Measurements from ENCODE around the gene SRRM4. TPM values are rescaled to one million over a fixed set of nuclear protein-coding genes. Genes with fewer than 3 reads are reported as not detected.

SRRM4 gene
- total RNA-seq, 2 experiments from 2014 or later: not detected

DNA sequence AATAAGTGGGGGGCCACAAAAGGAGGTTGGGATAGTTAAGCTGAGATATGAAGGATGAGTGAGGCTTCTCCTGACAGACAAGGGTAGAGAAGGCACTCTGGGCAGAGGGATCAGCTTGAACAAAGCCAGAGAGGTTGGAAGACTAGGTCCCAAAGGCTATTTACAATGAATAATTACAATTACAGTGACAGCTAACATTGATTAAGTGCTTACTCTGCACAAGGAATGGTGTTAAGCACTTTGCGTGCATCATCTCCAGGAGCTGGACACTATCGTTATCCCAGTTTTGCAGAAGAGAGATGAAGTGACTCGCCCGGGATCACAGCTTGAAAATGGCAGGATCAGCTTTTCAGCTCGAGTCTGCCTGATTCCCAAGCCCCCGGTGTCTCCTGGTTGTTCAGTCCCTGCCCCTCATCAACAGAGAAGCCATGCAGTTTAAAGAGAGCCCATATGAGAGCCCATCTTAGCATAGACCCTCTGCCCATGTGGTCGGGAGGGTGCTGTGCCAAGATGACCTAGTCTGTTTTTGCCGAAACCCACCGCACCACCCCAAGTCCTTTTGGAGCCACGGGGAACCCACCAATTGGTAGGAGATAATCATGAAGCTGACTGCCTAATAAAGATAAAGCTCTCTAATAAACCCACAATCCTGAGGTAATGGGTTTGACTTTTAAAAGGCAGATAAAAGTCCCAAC, 107.5 kb downstream of the SRRM4 start:
- Mint-ChIP-seq H3K27ac (no peak overlapping the region), H3K4me1 (ENCODE audit: low read depth) (no peaks in the 10 kb centered on the region), H3K27me3 (peaks cover 12% of the 10 kb centered on the region), H3K4me3 (no peak overlapping the region), H3K9me3 (no peaks in the 10 kb centered on the region), H3K36me3 (ENCODE audit: low read depth) (no peaks in the 10 kb centered on the region)
- DNase-seq (no peak), ATAC-seq (ENCODE audit: poor library complexity) (no peak)
- no peaks in the 10 kb centered on the region for H3K36me3 ChIP-seq (ENCODE audit: insufficient read depth, low read length)
- intact Hi-C loops (cut with DNase I, micrococcal nuclease): no loop called here
- no peaks in the 10 kb centered on the region for H3K4me1 ChIP-seq (ENCODE audit: insufficient read depth, low read length)
- TF ChIP-seq, protein P1, sequence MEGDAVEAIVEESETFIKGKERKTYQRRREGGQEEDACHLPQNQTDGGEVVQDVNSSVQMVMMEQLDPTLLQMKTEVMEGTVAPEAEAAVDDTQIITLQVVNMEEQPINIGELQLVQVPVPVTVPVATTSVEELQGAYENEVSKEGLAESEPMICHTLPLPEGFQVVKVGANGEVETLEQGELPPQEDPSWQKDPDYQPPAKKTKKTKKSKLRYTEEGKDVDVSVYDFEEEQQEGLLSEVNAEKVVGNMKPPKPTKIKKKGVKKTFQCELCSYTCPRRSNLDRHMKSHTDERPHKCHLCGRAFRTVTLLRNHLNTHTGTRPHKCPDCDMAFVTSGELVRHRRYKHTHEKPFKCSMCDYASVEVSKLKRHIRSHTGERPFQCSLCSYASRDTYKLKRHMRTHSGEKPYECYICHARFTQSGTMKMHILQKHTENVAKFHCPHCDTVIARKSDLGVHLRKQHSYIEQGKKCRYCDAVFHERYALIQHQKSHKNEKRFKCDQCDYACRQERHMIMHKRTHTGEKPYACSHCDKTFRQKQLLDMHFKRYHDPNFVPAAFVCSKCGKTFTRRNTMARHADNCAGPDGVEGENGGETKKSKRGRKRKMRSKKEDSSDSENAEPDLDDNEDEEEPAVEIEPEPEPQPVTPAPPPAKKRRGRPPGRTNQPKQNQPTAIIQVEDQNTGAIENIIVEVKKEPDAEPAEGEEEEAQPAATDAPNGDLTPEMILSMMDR (IDR thresholded peaks at IDR 0.05): no peak
- H3K4me3 ChIP-seq (ENCODE audit: low read length): no peak overlapping the region
- H3K27me3 ChIP-seq (ENCODE audit: control insufficient read depth in 1 of 2, insufficient read depth in 2 of 2, low read length in 2 of 2): no peaks in the 10 kb centered on the region
- no peak overlapping the region for H3K27ac ChIP-seq (ENCODE audit: low read depth in 1 of 2, low read length in 2 of 2)
- ChIA-PET CTCF (no interaction called here), POLR2A (no interaction called here)
- H3K9me3 ChIP-seq (ENCODE audit: control insufficient read depth in 1 of 2, insufficient read depth in 1 of 2, low read length in 2 of 2): no peaks in the 10 kb centered on the region

DNA sequence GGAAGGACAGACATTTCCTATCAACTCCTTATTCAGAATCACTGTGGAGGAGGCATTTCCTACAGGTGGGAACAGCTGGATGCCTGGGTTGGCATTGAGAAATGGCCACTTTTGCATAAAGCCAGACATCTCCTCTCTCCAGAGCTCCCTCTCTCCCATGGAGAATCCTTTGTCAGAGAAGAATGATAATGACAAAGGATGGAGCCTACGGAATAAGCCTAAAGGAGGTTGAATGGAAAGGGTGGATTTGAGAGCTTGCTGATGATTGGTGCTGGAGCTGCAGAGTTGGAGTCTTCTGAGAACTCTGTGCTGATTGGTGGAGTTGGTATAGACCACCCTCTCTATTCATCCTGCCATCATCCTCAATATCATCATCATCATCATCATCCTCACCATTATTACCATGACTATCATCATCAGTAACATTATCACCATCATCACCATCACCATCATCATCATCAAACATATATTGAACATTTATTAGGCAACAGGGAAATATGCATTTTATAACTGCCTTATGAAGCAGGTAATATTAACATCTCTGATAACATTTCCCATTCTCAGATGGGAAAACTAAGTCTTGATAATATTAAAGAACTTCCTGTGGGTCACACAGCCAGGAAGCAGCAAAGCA, 108.2 kb downstream of the SRRM4 start:
- Histone ChIP-seq H3K9me3 (ENCODE audit: control insufficient read depth in 1 of 2, insufficient read depth in 1 of 2, low read length in 2 of 2) (no peaks in the 10 kb centered on the region), H3K27ac (ENCODE audit: low read depth in 1 of 2, low read length in 2 of 2) (no peak overlapping the region), H3K27me3 (ENCODE audit: control insufficient read depth in 1 of 2, insufficient read depth in 2 of 2, low read length in 2 of 2) (no peaks in the 10 kb centered on the region), H3K4me3 (ENCODE audit: low read length) (no peak overlapping the region), H3K36me3 (ENCODE audit: insufficient read depth, low read length) (no peaks in the 10 kb centered on the region), H3K4me1 (ENCODE audit: insufficient read depth, low read length) (no peaks in the 10 kb centered on the region)
- Mint-ChIP-seq H3K4me3 (no peak overlapping the region), H3K4me1 (ENCODE audit: low read depth) (no peaks in the 10 kb centered on the region), H3K27me3 (peaks cover 12% of the 10 kb centered on the region), H3K27ac (no peak overlapping the region), H3K9me3 (no peaks in the 10 kb centered on the region), H3K36me3 (ENCODE audit: low read depth) (no peaks in the 10 kb centered on the region)
- TF ChIP-seq, protein P1 (IDR thresholded peaks at IDR 0.05): no peak
- ChIA-PET CTCF (no interaction called here), POLR2A (no interaction called here)
- intact Hi-C loops (cut with DNase I, micrococcal nuclease): no loop called here
- DNase-seq: no peak
- no peak for ATAC-seq (ENCODE audit: poor library complexity)

DNA sequence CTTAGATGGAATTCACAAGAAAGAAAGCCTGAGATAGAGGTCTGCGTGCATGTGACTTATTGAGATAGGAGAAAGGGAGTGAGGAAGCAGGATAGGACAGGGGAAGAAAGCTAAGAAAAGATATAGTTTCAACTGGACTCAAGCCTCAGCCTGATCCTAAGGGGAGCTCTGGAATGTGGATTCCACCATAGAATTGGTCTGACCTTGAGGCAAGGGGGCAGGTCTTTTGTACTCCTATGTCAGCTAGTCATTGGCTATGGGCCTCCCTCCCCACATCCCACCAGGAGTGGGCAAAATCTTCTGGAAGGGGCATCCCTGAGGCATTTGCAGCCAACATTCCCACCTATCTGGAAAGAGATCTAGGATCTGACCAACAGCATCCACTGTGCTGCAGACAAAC, 108.9 kb downstream of the SRRM4 start:
- intact Hi-C loops (cut with DNase I, micrococcal nuclease): no loop called here

More for the DNA sequence above, 108.9 kb downstream of the SRRM4 start:
- H3K27me3 Mint-ChIP-seq: peaks cover 12% of the 10 kb centered on the region
- H3K27ac ChIP-seq (ENCODE audit: low read depth in 1 of 2, low read length in 2 of 2): no peak overlapping the region
- H3K36me3 Mint-ChIP-seq (ENCODE audit: low read depth): no peaks in the 10 kb centered on the region
- H3K4me3 Mint-ChIP-seq: no peak overlapping the region
- H3K9me3 ChIP-seq (ENCODE audit: control insufficient read depth in 1 of 2, insufficient read depth in 1 of 2, low read length in 2 of 2): no peaks in the 10 kb centered on the region
- TF ChIP-seq, protein P1 (IDR thresholded peaks at IDR 0.05): no peak
- H3K4me1 ChIP-seq (ENCODE audit: insufficient read depth, low read length): no peaks in the 10 kb centered on the region
- H3K27me3 ChIP-seq (ENCODE audit: control insufficient read depth in 1 of 2, insufficient read depth in 2 of 2, low read length in 2 of 2): no peaks in the 10 kb centered on the region
- no peak overlapping the region for H3K4me3 ChIP-seq (ENCODE audit: low read length)
- no peaks in the 10 kb centered on the region for H3K4me1 Mint-ChIP-seq (ENCODE audit: low read depth)
- ChIA-PET POLR2A (no interaction called here), CTCF (no interaction called here)
- no peaks in the 10 kb centered on the region for H3K36me3 ChIP-seq (ENCODE audit: insufficient read depth, low read length)
- no peaks in the 10 kb centered on the region for H3K9me3 Mint-ChIP-seq
- H3K27ac Mint-ChIP-seq: no peak overlapping the region
- no peak for ATAC-seq (ENCODE audit: poor library complexity)
- DNase-seq: no peak

Measured in CD4-positive, alpha-beta T cell (primary cell).